B cell (primary cell): ENCODE results near the gene RAB3IL1. TPM values are rescaled to one million over a fixed set of nuclear protein-coding genes. Genes with fewer than 3 reads are reported as not detected.

ENCODE experiments used
- ATAC-seq: fragments of 200-7000 bp; cut with Tn5 transposase; one replicate; pipeline ENCODE4 v1.10.0; 2021; ENCODE audit warnings: low read depth, mild to moderate bottlenecking, moderate number of reproducible peaks, moderate library complexity
- CTCF ChIA-PET: fragments of 350-600 bp; sonication (Branson Sonifier 250); formaldehyde crosslinking; loops from one replicate; lab custom pipeline; 2021; ENCODE audit warnings: antibody characterized with exemption, inconsistent platforms; lab: Charles Lee
- POLR2A ChIA-PET: fragments of 350-600 bp; sonication (Branson Sonifier 250); formaldehyde crosslinking; loops from one replicate; lab custom pipeline; 2021; ENCODE audit warnings: antibody characterized with exemption; lab: Charles Lee
- DNase-seq: peaks from one replicate; pipeline ENCODE4 v3.0.0; 2013
- H2AFZ ChIP-seq: 2 replicates; pipeline ENCODE4 v1.6.1; 2012; ENCODE audit warnings: mild to moderate bottlenecking, low read depth, low read length; ENCODE audit not compliant: insufficient read depth, poor library complexity, severe bottlenecking
- H3K27ac ChIP-seq, 2 donors: 1 replicate in 1 of 2; 2 replicates in 1 of 2; pipeline ENCODE4 v1.5.1; 2012 to 2013; ENCODE audit warnings: low read length in 2 of 2, mild to moderate bottlenecking in 2 of 2, moderate library complexity in 1 of 2
- H3K27me3 ChIP-seq, 4 experiments: fragments of 200-600 bp in 1 of 4; sonication (generic) in 1 of 4; replicated peaks in 1 of 4; 1 replicate in 2 of 4; 2 replicates in 2 of 4; pipeline versions ENCODE4 v1.6.1 to v1.7.0; 2013 to 2016; ENCODE audit warnings: low read length in 3 of 4, mild to moderate bottlenecking in 2 of 4, mixed read lengths in 1 of 4, moderate library complexity in 1 of 4; ENCODE audit not compliant: insufficient read depth in 4 of 4, control insufficient read depth in 3 of 4; ENCODE audit errors: control extremely low read depth in 1 of 4
- H3K36me3 ChIP-seq, 2 experiments: replicated peaks in 1 of 2; 1 replicate in 1 of 2; 2 replicates in 1 of 2; pipeline versions ENCODE4 v1.6.1 to v1.7.1; 2013; ENCODE audit warnings: low read length in 1 of 2; ENCODE audit not compliant: insufficient read depth in 2 of 2, control insufficient read depth in 1 of 2; ENCODE audit errors: control extremely low read depth in 1 of 2, extremely low read depth in 1 of 2
- H3K4me1 ChIP-seq, 2 donors: fragments of 200-600 bp in 1 of 2; sonication (generic) in 1 of 2; 1 replicate in 1 of 2; 2 replicates in 1 of 2; pipeline versions ENCODE4 v1.5.1 to v1.6.1; 2013 to 2017; ENCODE audit warnings: low read length in 2 of 2; ENCODE audit not compliant: control insufficient read depth in 2 of 2, insufficient read depth in 2 of 2
- H3K4me2 ChIP-seq: replicated peaks from 2 replicates; pipeline ENCODE3; 2012; ENCODE audit warnings: mild to moderate bottlenecking, low read depth, low read length; ENCODE audit not compliant: poor library complexity, severe bottlenecking
- H3K4me3 ChIP-seq, 5 experiments: fragments of 200-600 bp in 1 of 5; sonication (generic) in 1 of 5; 1 replicate in 3 of 5; 2 replicates in 2 of 5; pipeline versions ENCODE4 v1.5.1 to v1.7.0; 2011 to 2016; ENCODE audit warnings: low read length in 4 of 5, mild to moderate bottlenecking in 4 of 5, low read depth in 2 of 5, control low read depth in 1 of 5, moderate library complexity in 1 of 5; ENCODE audit not compliant: insufficient read depth in 1 of 5; ENCODE audit errors: control extremely low read depth in 1 of 5, extremely low read depth in 1 of 5
- H3K79me2 ChIP-seq: fragments of 200-600 bp; sonication (generic); one replicate; pipeline ENCODE4 v1.6.0; 2016; ENCODE audit warnings: low read length; ENCODE audit not compliant: control insufficient read depth, insufficient read depth
- H3K9ac ChIP-seq: fragments of 200-600 bp; sonication (generic); 2 replicates; pipeline ENCODE4 v1.6.1; 2017; ENCODE audit warnings: mild to moderate bottlenecking, low read length, moderate library complexity
- H3K9me3 ChIP-seq, 3 donors: one replicate each; pipeline versions ENCODE4 v1.6.1 to v1.7.1; 2013; ENCODE audit warnings: low read length in 2 of 3; ENCODE audit not compliant: control insufficient read depth in 2 of 3, insufficient read depth in 1 of 3; ENCODE audit errors: control extremely low read depth in 1 of 3
- H4K20me1 ChIP-seq: 2 replicates; pipeline ENCODE4 v1.6.0; 2012; ENCODE audit warnings: mild to moderate bottlenecking, low read length; ENCODE audit not compliant: insufficient read depth, control insufficient read depth, poor library complexity, severe bottlenecking
- H3K27ac Mint-ChIP-seq: one replicate; pipeline ENCODE4 v1.8.0; 2021; ENCODE audit warnings: mixed read lengths
- H3K27me3 Mint-ChIP-seq: one replicate; pipeline ENCODE4 v1.8.0; 2021; ENCODE audit warnings: mixed read lengths
- H3K4me1 Mint-ChIP-seq: one replicate; pipeline ENCODE4 v1.8.0; 2021; ENCODE audit warnings: mixed read lengths
- H3K4me3 Mint-ChIP-seq: one replicate; pipeline ENCODE4 v1.8.0; 2021; ENCODE audit warnings: mixed read lengths
- H3K9me3 Mint-ChIP-seq: one replicate; pipeline ENCODE4 v1.8.0; 2022; ENCODE audit warnings: mixed read lengths; ENCODE audit not compliant: insufficient read depth
- CTCF ChIP-seq: fragments of 200-600 bp; IDR thresholded peaks from one replicate; pipeline ENCODE4 v1.8.0; 2022; ENCODE audit warnings: antibody characterized with exemption, mild to moderate bottlenecking
- EZH2 ChIP-seq: IDR thresholded peaks from 2 replicates; pipeline ENCODE4 v1.6.1; 2012; ENCODE audit warnings: borderline replicate concordance, low read depth, mild to moderate bottlenecking, moderate library complexity, low read length; ENCODE audit not compliant: insufficient read depth, poor library complexity, severe bottlenecking
- WGBS: methylation state at CpG from one replicate; pipeline ENCODE4 v1.1.5; 2013; ENCODE audit warnings: missing lambda C conversion rate; ENCODE audit not compliant: insufficient coverage; 5-methylcytosine and 5-hydroxymethylcytosine counted together
- intact Hi-C: fragments of 100-400 bp; cut with micrococcal nuclease; formaldehyde crosslinking; loops from one replicate; pipeline ENCODE4 v1.10.0; 2022
- polyA plus RNA-seq: library from polyadenylated mRNA; depleted of rRNA; stranded (reverse); fragments of >200 nt; gene quantifications from 2 replicates; pipeline ENCODE4 v1.2.3, GENCODE V29; 2012
- total RNA-seq, 2 donors: library from RNA; stranded (reverse); fragments of 120-200 nt in 1 of 2; gene quantifications; 1 replicate in 1 of 2; 2 replicates in 1 of 2; pipeline versions ENCODE4 v1.2.3 to v1.2.4, GENCODE V29; 2013 to 2022

The RAB3IL1 gene
- total and polyA plus RNA-seq, 2 donors (not counting 1 experiment from before 2014, with no cell fraction given), result 0.27 TPM; not detected in 1

- no peaks in the 10 kb centered on the region for H3K36me3 ChIP-seq
- peak overlapping the region; percentile 79 to 91 for H3K27ac ChIP-seq
- intact Hi-C loops, result loop anchor here (1.0 to 5.0 kb wide), 7 partner anchors 75 to 990 kb away; partner anchors contain the start of genes FADS1, FEN1, FTH1 and INCENP
- H4K20me1 ChIP-seq, result peaks cover 24% of the 10 kb centered on the region
- POLR2A ChIA-PET, result interaction anchor here (0.5 to 2.4 kb wide), 6 partner anchors 12 to 94 kb away, joined by 3 to 12 read pairs (median 4); partner anchors contain the start of gene FTH1
- peak; percentile 79 for ATAC-seq
- Mint-ChIP-seq H3K4me3 (peak overlapping the region; percentile 80), H3K9me3 (no peaks in the 10 kb centered on the region), H3K27ac (peak overlapping the region; percentile 96), H3K4me1 (peaks cover 37% of the 10 kb centered on the region), H3K27me3 (no peaks in the 10 kb centered on the region)
- no peaks in the 10 kb centered on the region for H3K27me3 ChIP-seq
- peak overlapping the region in 4 of 5 experiments; percentile 57 to 84 (median 76) for H3K4me3 ChIP-seq
- peak overlapping the region; percentile 84 for H3K9ac ChIP-seq
- DNase-seq, result no peak
- peaks cover 0 to 3% (median 0%) of the 10 kb centered on the region in 3 donors for H3K9me3 ChIP-seq
- peak overlapping the region; percentile 83 for H3K4me2 ChIP-seq
- TF ChIP-seq EZH2, result no peak
- peak; percentile 12 for TF ChIP-seq CTCF
- under 1% methylated on average over 11 of the region's 12 CpGs for WGBS
- H3K79me2 ChIP-seq, result peaks cover 34% of the 10 kb centered on the region
- CTCF ChIA-PET, result interaction anchor here (0.6 to 4.1 kb wide), 11 partner anchors 11 to 216 kb away, joined by 3 to 20 read pairs (median 5); partner anchors contain the start of gene FTH1
- H2AFZ ChIP-seq, result peak overlapping the region; percentile 82
- H3K4me1 ChIP-seq, result peaks cover 18 to 29% of the 10 kb centered on the region in 2 donors
Observed at GRCh38 chr11:61892085-61892370, 25.3 kb downstream of the RAB3IL1 start.
